Neural cell (in vitro differentiated cells): Measurements from ENCODE around the gene COG7.

Source experiments
- EZH2 ChIP-seq: fragments of 200-600, 300-800 bp; shearing (Covaris generic), sonication (generic); IDR thresholded peaks from 2 replicates; pipeline ENCODE4 v1.6.1; 2014; ENCODE audit warnings: antibody characterized with exemption, low read length, borderline replicate concordance, mild to moderate bottlenecking; ENCODE audit not compliant: insufficient read depth, poor library complexity, severe bottlenecking
- MXI1 ChIP-seq: fragments of 450-650 bp; conservative IDR thresholded peaks from 2 replicates; pipeline ENCODE4 v1.6.1; 2014; ENCODE audit warnings: antibody characterized with exemption, mild to moderate bottlenecking; ENCODE audit not compliant: poor library complexity, severe bottlenecking
- POLR2AphosphoS5 ChIP-seq: IDR thresholded peaks from 2 replicates; pipeline ENCODE4 v1.6.1; 2012
- SMC3 ChIP-seq: fragments of 450-650 bp; conservative IDR thresholded peaks from 2 replicates; pipeline ENCODE4 v1.6.1; 2014; ENCODE audit warnings: antibody characterized with exemption, mild to moderate bottlenecking, moderate library complexity; ENCODE audit not compliant: poor library complexity
- TF ChIP-seq, protein P1 (sequence below): fragments of 450-650 bp; IDR thresholded peaks from 2 replicates; pipeline ENCODE4 v1.5.1; 2014; ENCODE audit warnings: antibody characterized with exemption, mild to moderate bottlenecking, moderate library complexity; ENCODE audit not compliant: poor library complexity, severe bottlenecking

- TF ChIP-seq, protein P1, sequence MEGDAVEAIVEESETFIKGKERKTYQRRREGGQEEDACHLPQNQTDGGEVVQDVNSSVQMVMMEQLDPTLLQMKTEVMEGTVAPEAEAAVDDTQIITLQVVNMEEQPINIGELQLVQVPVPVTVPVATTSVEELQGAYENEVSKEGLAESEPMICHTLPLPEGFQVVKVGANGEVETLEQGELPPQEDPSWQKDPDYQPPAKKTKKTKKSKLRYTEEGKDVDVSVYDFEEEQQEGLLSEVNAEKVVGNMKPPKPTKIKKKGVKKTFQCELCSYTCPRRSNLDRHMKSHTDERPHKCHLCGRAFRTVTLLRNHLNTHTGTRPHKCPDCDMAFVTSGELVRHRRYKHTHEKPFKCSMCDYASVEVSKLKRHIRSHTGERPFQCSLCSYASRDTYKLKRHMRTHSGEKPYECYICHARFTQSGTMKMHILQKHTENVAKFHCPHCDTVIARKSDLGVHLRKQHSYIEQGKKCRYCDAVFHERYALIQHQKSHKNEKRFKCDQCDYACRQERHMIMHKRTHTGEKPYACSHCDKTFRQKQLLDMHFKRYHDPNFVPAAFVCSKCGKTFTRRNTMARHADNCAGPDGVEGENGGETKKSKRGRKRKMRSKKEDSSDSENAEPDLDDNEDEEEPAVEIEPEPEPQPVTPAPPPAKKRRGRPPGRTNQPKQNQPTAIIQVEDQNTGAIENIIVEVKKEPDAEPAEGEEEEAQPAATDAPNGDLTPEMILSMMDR = no peak
- no peak for TF ChIP-seq POLR2AphosphoS5
- TF ChIP-seq MXI1 = no peak
- TF ChIP-seq SMC3 = no peak
- no peak for TF ChIP-seq EZH2
These were observed 49.5 kb upstream of the COG7 start for GRCh38 chr16:23502466-23502865.
